Activated T-cell treated with anti-CD3 and anti-CD28 coated beads for 1 hour (primary cell): ENCODE measurements around the gene TIAL1.
"Not testable (repeated sequence)": the region's sequence is repeated elsewhere in the genome, so short reads cannot be mapped to it uniquely, and the experiment has no call there.

Experiments used
- DNase-seq: peaks from one replicate; pipeline ENCODE4 v3.0.0-alpha.2; 2020; ENCODE audit warnings: low read depth

The TIAL1 gene

DNA sequence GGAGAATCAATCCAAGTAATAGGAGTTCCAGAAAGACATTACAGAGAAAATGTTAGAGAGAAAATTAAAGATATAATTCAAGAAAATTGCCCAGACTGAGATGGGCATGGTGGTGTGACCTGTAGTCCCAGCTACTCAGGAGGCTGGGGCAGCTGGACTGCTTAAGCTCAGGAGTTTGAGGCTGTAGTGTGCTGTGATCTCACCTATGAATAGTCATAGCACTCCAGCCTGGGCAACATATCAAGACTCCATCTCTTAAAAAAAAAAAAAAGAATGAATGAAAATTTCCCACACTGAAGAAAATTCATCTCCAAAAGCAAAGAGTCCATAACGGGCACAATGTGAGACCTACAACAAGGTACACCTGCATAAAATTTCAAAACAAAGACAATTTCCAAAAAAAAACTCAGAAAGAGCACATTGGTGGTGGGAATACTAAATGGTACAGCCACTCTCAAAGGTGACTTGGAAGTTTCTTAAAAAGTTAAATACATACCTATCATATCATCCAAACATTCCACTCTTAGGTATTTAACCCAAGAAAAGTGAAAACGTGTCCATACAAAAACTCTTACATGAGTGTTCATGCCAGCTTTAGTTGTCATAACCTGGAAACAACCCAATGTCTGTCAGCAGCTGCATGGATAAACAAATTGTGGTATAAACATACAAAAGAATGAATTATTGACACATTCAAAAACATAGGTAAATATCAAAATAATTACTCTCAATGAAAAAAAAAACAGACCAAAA is 47.3 kb downstream of the TIAL1 start:
- no peak for DNase-seq

DNA sequence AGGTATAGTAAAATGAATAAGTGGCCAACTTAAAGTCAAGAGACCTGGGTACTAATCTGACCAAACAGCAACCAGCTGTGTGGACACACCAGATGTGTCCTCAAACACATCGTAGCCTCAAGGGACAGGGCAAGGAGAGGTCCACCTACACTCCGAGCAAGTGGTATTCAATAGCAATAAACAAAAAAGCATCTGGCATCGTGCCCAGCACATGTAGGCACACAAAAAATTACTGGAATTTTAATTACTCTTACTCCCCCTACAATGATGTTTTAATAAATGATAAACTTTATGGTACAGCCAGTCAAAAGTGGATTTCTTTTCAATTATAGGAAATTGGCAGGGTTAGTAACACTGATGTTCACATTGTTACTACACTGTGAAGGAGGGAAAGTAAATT is 50.8 kb downstream of the TIAL1 start:
- DNase-seq, result no peak

DNA sequence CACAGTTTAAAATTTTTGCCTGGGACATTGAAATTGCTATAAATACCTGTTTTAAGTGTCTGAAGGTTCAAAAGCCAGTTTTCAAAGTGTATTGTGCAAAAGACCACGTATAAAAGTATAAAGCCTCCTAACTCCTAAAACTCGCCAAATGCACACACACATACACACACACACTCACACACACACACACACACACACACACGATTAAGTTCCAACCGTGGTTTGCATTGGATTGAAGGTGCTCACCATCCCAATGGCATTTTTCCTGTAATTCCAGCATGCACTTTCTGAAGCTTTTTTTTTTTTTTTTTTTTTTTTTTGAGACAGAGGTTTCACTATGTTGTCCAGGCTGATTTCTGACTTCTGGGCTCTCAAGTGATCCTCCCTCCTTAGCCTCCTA is 51.5 kb downstream of the TIAL1 start:
- no peak for DNase-seq

DNA sequence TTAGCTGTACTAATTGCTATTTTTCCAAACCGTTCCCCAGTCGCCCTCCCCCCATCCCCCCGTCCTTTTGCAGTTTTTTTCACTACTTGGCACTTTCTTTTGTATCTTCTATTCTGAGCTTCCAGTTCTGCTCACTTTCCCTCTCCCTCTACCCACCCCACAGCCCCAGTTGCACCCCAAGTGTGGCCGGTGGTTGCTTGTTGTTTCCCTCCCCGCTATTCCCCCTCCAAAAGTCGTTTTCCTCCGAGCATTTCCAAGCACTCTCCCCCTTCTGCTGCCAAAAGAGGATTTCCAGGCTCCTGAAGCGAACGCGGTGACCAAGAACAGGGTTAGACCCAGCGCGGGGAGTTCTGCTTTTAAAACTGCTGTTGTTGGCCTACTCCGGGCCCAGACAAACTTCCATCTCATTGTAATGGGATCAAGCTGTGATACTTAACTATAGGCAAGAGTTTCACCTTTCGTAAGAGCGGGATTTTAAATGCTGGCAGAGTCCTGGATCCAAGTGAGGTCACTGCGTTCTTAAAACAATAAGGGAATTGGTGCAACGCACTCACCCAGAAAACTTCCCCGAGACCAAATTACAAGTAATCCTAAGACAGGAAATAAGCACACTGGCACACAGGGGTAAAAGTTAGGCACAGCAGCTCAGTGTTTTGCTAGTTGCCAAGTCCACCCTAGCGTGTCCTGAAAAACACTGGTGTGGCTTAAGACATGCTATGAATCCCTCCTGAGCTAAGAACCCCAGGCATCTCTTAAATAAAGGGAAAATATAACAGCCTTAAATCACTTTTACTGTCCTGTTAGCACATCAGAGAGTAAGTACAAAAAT is 52.7 kb downstream of the TIAL1 start:
- DNase-seq, result no peak

DNA sequence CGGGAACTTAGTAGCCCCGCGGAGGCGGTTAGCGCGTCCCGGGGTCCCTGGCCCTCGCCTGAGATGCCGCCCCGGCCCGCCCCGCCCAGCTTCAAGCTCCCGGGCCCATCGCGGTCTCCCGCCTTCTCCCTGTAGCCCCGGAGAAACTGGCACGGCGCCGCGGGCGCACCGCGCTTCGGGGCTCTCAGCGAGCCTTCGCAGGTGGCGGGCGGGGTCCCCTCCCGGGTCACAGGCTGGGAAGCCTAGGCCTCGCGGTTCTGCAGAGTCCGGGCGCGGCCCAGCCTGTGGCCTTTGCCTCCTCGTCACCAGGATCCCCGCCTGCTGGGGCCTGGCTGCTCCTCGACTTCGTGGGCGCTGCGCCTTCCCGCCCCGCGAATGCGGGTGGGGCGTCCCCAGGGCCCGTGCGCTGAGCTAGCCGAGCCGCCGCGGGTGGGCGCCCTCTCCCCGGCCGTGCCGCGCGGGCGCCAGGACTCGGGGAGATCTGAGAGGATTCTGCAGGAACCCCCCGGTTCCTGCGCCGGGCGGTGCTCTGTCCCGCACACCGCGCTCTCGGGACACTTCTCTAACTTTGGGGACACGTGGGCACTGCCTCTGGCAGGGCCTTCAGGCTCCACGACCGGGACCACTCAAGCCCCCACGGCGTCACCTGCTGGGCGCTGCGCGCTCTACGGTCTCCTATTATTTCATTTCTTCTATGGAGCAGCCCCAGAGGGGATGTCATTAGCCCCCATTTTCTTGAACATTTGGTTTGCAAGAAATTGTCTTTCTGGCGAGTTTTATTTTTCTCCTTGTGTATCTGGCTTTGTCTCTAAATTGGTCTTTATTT is 53.6 kb downstream of the TIAL1 start:
- DNase-seq, result peak; percentile 52

DNA sequence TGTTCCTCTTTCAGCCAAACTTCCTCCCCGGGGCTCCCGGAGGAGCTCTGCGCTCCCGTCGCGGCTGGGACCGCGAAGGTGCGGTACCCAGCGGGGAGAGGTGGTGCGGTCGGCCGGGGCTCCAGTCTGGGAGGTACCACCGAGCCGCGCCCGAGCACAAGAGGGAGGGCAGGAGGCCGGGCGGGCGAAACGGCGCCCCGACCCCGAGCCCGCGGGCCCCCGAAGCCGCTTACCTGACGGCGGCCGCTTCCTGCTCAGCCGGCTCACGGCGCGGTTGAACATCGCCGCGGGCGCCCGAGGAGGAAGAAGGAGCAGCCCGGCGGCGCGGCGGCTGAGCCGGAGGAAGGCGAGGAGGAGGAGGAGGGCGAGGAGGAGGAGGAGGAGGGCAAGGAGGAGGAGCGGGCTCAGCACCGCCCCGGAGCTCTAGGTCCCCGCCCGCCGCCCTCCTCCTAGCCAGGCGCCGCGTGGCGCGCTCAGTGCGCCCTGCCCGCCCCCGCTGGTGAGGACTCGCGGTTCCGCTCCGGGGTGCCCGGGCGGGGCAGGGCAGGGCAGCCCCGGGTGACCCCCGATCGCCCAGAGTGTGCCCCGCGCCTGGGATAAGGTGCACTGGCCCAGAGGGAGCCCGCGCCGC is 54.3 kb downstream of the TIAL1 start, which contains the start of gene RGS10:
RGS10 (minus strand) TSS at position 363 of the 631 bp plus-strand sequence; CDS start at position 282, 81 bp downstream.
- peak; percentile 78 for DNase-seq

DNA sequence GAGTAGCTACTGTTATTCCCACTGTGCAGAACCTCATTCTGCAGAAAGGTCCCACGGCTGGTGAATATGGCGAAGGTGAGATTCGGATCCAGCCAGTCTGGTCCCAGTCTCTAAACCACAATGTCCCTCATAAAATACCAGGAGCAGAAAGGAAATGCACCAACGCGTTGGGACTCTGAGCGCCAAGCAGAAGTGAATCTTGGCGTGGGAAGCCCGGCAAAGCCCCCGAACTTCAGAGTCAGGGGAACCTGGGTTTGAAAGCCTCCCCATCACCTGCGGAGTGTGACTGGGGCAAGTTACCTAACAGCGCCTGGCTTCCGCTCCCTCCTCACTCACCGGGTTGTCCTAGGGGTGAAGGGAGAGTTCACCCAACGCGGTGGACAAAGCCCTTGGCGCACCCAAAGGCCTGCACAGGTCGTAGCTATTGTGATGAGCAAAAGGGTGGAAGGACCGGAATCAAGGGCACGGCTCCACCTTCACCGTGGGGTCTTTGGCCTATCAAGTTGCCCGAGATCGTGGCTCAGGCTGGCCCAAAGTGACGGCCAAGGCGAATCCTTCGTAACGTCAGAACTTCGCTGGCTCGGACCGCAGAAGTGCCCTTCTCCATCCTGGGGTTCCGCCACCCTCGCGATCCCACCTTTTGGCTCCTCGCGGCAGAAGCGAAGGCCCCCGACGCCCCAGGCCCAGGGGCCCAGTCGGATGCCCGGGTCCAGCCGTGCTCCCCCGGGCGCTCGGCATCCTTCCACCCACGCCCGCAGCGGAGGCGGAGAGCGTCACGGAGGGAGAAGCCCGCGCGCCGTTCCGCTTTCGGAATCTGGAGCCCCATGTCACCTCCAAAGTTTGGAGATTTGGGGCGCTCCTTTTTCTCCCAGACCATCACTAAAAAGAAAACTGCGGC is 55.1 kb downstream of the TIAL1 start:
- DNase-seq, result peak; percentile 44

DNA sequence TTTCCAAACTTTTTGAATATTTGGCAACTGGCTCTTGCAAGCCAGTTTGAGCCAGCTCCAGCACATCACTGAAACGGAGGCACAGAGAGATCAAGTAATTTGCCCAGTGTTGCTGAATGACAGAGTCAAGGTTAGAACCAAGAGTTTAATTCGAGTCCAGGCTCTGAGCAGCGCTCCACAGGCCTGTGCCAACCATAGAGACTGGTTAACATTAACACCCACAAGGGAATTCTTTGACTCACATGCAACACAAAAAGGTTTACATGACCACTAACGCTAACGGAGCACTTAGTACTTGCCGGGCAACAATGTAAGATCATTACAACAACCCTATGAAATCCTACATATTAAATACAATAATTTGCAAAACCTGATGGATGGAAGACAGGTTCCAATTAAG is 55.7 kb downstream of the TIAL1 start:
- no peak for DNase-seq

DNA sequence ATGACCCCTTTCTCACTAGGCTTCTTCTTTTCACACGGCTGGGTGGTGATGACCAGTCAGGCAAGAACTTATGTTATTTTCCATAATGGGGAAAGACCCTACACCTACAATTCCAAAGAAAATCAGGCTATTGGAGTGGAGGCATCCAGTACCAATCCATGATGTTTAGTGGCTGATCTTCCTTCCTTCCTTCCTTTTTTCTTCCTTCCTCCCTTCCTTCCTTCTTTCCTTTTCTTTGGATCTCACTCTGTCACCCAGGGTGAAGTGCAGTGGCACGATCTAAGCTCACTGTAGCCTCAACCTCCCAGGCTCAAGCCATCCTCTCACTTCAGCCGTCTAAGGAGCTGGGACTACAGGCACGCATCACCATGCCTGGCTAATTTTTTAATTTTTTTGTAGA is 56.7 kb downstream of the TIAL1 start:
- no peak for DNase-seq

DNA sequence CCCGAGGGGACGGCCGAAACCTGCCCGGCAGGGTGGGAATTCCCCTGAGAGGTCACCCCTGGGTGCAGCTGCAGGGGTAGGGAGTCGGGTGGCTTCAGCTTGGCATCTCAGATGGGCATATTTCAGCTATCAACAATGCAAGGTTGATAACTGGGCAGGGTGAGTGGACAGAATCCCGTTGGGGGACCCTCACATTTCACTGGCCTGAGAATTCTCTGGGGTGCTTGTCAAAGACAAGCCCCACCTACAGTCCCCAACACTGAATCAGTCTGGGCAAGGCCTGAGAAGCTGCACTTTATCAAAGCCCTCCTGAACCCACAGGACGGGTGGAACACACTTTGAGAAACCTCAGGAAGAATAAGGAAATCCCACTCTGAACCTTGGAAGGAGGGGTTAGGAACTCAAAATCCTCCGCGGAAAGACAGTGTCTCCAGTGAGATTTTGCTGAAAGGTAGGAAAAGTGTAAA is 57.4 kb downstream of the TIAL1 start:
- DNase-seq, result no peak

DNA sequence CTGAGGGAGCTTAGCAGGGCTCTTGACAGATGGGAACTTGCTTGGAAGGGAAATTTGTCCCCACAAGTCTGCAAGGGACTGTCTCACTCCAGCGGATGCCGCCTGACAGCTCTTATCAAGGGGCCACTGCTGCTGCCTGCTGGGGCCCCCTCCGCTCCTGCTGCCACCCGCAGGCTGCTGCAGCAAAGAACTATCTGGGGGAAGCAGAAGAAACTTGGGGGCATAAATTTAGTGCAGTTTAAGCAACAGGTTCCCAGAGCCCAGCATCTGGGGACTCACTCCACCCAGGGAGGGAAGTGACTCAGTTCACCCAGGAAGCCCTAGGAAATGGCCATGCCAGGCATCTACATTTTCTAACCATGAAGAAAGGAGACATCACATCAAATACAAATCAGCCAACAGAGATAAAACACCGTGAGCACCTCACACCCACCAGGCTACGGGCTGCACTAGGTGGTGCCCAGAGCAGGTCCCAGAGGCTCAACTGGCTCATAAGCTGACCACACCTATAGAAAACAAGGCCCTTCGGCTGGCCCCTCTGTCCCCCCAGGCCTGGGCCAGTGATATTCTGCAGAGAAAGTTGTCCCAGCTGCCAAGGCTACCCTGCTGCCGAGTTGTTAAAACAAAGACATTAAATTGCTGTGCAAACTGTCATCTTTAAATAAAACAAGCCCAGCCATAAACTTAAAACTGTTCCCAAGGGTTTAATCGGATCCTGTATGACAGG is 58.0 kb downstream of the TIAL1 start:
- no peak for DNase-seq

DNA sequence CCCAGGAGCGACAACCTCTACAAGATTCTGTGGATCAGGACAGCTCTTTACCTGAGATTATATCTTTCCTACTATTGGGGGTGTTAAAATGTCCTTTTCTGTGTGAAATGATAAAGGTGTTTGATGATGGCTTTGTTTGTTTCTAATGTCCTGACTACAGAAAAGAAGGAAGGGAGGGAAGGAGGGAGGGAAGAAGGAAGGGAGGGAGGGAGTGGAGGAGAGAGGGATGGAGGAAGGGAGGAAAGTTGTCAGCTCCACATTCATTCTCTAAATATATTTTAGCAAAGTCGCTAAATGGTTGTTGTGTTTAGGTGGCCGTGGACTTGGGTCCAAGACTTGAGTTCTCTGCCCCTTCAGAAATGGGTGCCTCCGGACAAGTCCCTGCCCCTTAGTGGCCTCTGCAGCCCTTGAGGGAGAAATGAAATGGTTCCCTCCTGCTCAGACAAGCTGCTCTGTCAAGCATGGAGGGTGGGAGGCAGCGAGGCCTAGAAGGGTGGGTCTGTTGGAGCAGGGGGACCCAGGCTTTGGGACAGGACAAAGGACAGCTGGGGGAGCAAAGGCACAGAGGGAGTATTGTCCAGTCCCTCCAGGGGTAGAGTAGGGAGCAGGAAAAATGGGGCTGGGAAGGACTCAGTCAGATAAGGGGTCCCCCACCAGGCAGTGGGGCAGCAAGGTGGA is 58.7 kb downstream of the TIAL1 start:
- DNase-seq, result no peak

DNA sequence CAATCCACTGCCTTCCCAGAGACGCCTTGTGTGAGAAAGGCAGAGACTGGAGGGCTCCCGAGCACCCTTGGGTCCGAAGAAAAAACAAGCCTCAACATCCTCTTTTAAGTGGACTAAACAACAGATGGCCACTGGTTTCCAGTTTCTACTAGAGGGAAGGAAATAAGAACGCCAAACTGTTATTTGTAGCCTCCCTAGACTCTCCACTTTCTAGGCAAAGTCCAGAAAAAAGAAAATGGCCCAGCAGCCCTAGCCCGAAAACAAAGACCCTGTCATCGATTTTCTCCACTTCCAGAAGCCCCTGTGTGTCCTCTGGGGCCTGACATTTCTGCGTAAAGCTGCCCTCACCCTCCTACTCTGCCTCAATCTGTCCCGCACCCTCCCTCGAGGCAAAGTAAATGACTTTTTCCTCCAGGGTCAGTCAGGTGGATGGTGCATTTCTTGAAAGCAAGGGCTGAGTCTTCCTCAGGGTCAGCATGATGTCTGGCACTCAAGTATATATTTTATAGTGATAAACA is 60.2 kb downstream of the TIAL1 start:
- no peak for DNase-seq

DNA sequence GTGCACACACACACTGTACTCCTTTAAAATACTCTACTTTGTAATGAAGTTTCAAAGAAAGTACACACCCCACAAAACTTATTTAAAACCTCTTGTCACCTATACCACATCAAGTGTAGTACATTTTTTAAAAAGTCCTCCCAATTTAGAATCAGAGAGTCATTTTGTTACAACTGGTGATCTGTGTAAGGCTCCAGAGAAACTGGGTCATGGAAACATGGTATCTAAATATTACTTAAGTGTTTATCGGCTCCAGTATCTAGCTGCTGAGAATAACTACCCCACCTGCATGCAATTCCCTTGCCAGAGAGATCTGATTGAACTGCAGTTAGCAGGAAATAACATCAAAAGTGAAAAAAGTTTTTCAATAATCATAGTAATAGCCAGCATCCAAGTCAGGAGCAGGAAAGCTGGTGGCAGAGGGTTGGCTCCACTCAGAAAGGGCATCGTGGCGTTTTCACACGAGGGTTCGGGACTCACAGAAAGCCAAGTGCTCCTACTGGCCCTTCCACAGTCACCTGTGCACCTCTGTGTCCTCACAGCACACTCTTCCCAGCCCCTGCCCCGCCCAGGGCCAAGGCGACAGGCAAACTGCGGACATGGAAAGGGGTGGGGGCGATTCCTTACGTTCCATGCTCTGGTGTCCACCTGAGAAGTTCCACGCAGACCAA is 60.8 kb downstream of the TIAL1 start:
- DNase-seq, result no peak

DNA sequence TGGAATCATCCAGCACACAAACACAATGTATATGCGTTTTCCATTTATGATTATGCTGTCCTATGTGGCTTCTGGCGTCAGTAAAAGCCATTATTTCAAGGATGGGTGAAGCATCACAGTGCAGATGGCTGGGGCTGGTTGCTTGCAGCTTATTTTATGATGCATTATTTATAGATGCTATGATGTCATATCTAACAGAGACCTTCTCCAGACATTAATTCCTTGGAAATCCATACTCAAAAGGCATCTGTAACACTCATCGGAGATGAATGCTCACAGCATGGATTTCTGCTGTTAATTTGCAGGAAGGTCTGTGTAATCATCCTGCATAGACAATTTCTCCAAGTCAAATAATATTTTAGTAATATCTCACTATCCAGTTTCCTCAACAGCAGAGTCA is 61.5 kb downstream of the TIAL1 start:
- DNase-seq, result no peak

DNA sequence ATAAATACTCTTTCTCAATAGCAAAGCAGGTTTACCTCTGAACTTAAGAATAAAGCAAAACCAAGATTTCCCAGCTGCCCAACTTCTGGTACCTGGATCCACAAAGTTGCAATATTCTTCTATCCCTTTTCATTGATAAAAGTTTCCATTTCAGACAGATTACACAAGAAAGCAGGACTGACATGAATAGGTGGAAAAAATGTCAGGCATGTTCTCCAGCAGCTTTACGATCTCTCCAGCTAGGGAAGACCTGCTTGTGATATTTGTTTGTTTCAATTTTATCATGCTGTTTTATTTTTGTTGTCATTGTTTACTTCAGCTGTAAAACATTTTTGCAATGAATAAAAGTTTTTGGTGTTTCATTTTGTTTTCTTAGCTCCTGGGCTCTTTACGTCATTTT is 63.3 kb downstream of the TIAL1 start:
- DNase-seq, result no peak

DNA sequence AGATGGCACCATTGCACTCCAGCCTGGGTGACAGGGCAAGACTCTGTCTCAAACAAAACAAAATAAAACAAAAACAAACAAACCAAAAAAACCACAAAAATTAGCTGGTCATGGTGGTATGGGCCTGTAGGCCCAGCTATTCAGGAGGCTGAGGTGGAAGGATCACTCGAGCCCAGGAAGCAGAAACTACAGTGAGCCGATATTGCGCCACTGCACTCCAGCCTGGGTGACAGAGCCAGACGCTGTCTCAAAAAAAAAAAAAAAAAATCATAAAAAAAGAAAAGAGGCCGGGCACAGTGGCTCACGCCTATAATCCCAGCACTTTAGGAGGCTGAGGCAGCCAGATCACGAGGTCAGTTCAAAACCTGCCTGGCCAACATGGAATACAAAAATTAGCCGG is 64.0 kb downstream of the TIAL1 start:
- not testable (repeated sequence) for DNase-seq

DNA sequence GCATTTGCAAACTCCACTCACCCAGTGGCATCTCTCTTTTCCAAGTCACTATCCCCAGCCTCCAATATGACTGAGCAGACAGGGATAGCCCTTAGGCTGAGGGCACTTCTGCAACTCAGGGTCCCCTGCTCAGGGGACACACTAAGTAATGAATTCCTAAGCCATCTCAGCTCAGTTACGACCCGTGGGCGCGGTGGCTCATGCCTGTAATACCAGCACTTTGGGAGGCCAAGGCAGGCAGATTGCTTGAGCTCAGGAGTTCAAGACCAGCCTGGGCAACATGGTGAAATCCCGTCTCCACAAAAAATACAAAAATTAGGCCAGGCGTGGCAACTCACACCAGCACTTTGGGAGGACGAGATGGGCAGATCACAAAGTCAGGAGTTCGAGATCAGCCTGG is 64.5 kb downstream of the TIAL1 start:
- not testable (repeated sequence) for DNase-seq

DNA sequence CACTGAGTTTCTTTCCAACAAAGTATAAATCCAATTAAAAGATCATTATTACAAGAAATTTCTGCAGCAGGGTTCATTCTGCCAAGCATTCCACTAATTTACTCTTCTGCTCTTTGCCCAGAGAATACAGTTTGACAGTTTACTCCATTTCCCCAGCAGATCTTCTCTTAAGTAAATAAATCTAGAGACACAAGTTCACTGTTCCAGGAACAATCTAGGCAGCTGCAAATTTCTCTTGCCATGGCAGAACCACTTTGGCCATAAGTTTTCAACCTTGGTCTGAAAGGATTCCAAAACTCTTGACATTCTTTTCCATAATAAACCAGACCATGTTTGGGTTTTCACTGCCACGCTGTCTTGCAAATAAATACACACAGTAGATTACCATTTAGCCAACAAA is 65.7 kb downstream of the TIAL1 start:
- DNase-seq, result no peak
